Measurements from ENCODE around the gene LRRN3.

LRRN3 gene

DNA sequence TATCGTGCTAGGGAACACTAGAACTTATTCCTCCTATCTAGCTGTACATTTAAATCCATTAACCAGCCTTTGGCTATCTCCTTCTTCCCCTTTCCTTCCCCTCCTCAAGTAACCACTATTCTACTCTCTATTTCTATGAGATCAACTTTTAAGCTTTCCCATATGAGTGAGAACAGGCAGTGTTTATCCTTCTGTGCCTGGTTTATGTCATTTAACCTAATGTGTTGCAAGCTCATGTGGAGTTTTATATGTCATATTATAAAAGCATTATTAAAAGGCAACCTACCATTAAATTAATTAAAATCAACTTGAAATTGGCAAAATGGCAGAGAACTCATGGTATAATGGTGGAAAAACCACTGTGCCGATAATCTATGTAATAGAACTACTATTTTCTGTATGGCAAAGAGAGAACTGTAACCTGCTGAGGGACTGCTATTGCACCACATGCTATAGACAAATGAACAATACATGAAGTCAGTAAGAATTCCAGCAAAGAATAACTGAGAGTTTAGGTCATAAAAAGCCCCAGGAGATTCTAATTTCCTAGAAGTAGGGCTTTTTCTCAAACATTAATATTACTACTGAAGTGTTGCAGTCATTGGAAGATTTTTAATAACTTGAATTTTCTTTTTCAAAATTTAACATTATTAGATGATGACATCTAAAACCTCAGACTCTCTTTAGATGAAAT, 81.8 kb downstream of the LRRN3 start:
- DNase-seq (ENCODE audit: low read depth) = no peak

DNA sequence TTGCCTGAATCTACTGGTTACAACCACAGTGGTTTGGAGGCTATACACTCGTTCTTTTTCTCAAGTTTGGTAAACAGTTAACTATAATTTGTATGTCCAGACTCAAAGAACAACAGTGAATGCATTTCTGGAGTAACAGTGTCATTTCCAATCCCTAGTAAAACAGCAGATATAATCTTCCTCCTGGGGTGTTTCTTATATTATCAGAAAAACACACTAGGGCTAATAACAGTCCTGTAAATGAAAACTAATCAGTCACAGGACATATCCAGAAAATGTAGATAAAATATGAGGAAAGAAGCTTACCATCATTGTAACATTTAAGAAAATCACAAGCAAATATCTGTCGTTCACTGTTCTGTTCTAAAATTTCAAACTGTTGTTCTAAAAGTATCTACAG, 82.6 kb downstream of the LRRN3 start:
- no peak for DNase-seq (ENCODE audit: low read depth)

DNA sequence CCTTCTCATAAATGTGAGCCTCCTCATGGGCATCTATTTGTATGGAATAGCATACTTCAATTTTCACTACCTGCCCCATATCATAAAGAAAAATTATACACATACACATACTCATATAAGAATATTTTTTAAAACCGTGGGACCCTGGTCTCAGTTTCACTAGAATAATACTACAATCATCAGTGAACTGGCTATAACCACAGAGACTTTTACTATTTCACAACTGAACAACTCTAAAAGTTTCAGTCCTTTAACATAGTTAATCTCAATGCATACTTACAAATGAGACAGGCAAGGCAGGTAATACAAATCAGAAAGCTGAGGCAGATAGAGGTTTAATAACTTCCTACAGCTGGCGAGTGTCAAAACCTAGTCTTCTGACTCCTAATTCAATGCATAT, 83.1 kb downstream of the LRRN3 start:
- DNase-seq (ENCODE audit: low read depth) = no peak

DNA sequence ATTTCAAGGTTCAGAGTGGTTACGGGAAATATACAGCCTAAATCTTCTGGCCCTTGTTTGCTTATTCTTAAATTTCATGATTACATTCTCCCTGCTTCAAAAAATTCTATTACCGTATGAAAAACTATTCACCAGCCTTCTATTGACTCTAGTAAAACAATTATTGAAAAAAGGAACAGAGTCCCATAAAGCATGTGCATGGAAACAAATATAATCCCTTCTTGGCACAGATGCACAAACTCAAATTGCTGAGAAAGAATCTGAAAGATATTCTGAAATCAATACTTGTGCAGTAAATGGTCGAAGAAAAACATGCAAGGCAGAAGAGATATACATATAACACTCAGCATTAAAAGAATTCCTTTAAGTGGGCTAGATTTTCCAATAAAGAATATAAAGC, 83.6 kb downstream of the LRRN3 start:
- no peak for DNase-seq (ENCODE audit: low read depth)

Data from HS-5 (cell line).